Measurements from ENCODE around the gene CA11.

DNA sequence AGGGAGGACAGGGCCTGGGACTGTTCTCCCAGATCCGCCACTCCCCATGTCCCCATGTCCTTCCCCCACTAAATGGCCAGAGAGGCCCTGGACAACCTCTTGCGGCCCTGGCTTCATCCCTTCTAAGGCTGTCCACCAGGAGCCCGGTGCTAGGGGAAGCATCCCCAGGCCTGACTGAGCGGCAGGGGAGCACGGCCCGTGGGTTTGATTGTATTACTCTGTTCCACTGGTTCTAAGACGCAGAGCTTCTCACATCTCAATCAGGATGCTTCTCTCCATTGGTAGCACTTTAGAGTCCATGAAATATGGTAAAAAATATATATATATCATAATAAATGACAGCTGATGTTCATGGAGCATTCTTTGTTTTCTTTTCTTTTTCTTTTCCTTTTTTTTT, 38.6 kb downstream of the CA11 start:
- TF ChIP-seq, protein P1, sequence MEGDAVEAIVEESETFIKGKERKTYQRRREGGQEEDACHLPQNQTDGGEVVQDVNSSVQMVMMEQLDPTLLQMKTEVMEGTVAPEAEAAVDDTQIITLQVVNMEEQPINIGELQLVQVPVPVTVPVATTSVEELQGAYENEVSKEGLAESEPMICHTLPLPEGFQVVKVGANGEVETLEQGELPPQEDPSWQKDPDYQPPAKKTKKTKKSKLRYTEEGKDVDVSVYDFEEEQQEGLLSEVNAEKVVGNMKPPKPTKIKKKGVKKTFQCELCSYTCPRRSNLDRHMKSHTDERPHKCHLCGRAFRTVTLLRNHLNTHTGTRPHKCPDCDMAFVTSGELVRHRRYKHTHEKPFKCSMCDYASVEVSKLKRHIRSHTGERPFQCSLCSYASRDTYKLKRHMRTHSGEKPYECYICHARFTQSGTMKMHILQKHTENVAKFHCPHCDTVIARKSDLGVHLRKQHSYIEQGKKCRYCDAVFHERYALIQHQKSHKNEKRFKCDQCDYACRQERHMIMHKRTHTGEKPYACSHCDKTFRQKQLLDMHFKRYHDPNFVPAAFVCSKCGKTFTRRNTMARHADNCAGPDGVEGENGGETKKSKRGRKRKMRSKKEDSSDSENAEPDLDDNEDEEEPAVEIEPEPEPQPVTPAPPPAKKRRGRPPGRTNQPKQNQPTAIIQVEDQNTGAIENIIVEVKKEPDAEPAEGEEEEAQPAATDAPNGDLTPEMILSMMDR (IDR thresholded peaks at IDR 0.05), result no peak
- no peak for TF ChIP-seq POLR2A (IDR thresholded peaks at IDR 0.05)

Measured in lower leg skin (tissue), 3 donors.